GM12878 (cell line): ENCODE results near the gene SLC5A10. TPM values are rescaled to one million over a fixed set of nuclear protein-coding genes. Genes with fewer than 3 reads are reported as not detected.
A peak's percentile ranks its signal among the peaks of the same experiment; 100 is the strongest.

Experiments used
- ASH2L ChIP-seq: fragments of 300-600, 200-600 bp; sonication (generic); IDR thresholded peaks from 2 replicates; pipeline ENCODE4 v1.6.1; 2017; ENCODE audit warnings: low read depth, mild to moderate bottlenecking, borderline replicate concordance
- CBX5 ChIP-seq: sonication (generic); IDR thresholded peaks from 2 replicates; pipeline ENCODE4 v1.6.1; 2016; ENCODE audit warnings: low read depth, moderate library complexity, mild to moderate bottlenecking, inconsistent platforms
- CHD1 ChIP-seq: IDR thresholded peaks from 2 replicates; pipeline ENCODE4 v1.6.1; 2012; ENCODE audit warnings: low read depth, low read length, improper control_type of control experiment
- CREM ChIP-seq: IDR thresholded peaks from 2 replicates; pipeline ENCODE4 v1.6.1; 2014; ENCODE audit warnings: antibody characterized with exemption, low read depth
- EGR1 ChIP-seq, 2 experiments: IDR thresholded peaks; 1 replicate in 1 of 2; 2 replicates in 1 of 2; pipeline ENCODE4 v1.6.1; 2011 to 2012; ENCODE audit warnings: low read depth in 2 of 2, low read length in 2 of 2, borderline replicate concordance in 1 of 2, mild to moderate bottlenecking in 1 of 2, moderate library complexity in 1 of 2
- FOXK2 ChIP-seq: fragments of 450-650 bp; IDR thresholded peaks from 2 replicates; pipeline ENCODE4 v1.6.1; 2017; ENCODE audit warnings: mild to moderate bottlenecking, moderate library complexity
- GABPA ChIP-seq: IDR thresholded peaks from 2 replicates; pipeline ENCODE4 v1.6.1; 2014; ENCODE audit warnings: antibody characterized with exemption, low read depth, mild to moderate bottlenecking, inconsistent platforms
- GATAD2B ChIP-seq: fragments of 450-650 bp; conservative IDR thresholded peaks from 2 replicates; pipeline ENCODE4 v1.6.1; 2017; ENCODE audit warnings: low read depth, mild to moderate bottlenecking, moderate library complexity
- HDAC6 ChIP-seq: fragments of 200-600 bp; sonication (generic); IDR thresholded peaks from one replicate; pipeline ENCODE4 v1.8.0; 2017; ENCODE audit warnings: antibody characterized with exemption; ENCODE audit not compliant: unreplicated experiment
- KDM1A ChIP-seq: fragments of 200-600 bp; sonication (generic); IDR thresholded peaks from 2 replicates; pipeline ENCODE4 v1.6.1; 2016; ENCODE audit warnings: borderline replicate concordance
- MYC ChIP-seq: IDR thresholded peaks from 2 replicates; pipeline ENCODE4 v1.6.1; 2011; ENCODE audit warnings: mild to moderate bottlenecking, low read length, moderate library complexity, inconsistent platforms; ENCODE audit not compliant: insufficient read depth, insufficient replicate concordance, insufficient read length, severe bottlenecking
- PAX8 ChIP-seq: fragments of 450-650 bp; IDR thresholded peaks from 2 replicates; pipeline ENCODE4 v1.6.1; 2017; ENCODE audit warnings: mild to moderate bottlenecking, moderate library complexity
- PKNOX1 ChIP-seq: fragments of 450-650 bp; IDR thresholded peaks from 2 replicates; pipeline ENCODE4 v1.6.1; 2016; ENCODE audit warnings: mild to moderate bottlenecking
- SIX5 ChIP-seq: IDR thresholded peaks from 2 replicates; pipeline ENCODE4 v1.6.1; 2011; ENCODE audit warnings: mild to moderate bottlenecking, low read depth, low read length, moderate library complexity; ENCODE audit not compliant: severe bottlenecking
- SMAD5 ChIP-seq: IDR thresholded peaks from 2 replicates; pipeline ENCODE4 v1.6.1; 2016; ENCODE audit warnings: antibody characterized with exemption, low read depth
- TAF1 ChIP-seq: IDR thresholded peaks from 2 replicates; pipeline ENCODE4 v1.6.1; 2011; ENCODE audit warnings: mild to moderate bottlenecking, low read depth, low read length, borderline replicate concordance
- TCF12 ChIP-seq: IDR thresholded peaks from 2 replicates; pipeline ENCODE4 v1.6.1; 2011; ENCODE audit warnings: low read depth, mild to moderate bottlenecking, low read length
- WRNIP1 ChIP-seq: IDR thresholded peaks from 2 replicates; pipeline ENCODE4 v1.6.1; 2011; ENCODE audit warnings: low read depth, low read length, improper control_type of control experiment, borderline replicate concordance
- ZBTB4 ChIP-seq: fragments of 450-650 bp; formaldehyde crosslinking; IDR thresholded peaks from 2 replicates; pipeline ENCODE4 v1.4.0; 2022; ENCODE audit warnings: mild to moderate bottlenecking, moderate library complexity
- ZNF24 ChIP-seq: fragments of 450-650 bp; IDR thresholded peaks from 2 replicates; pipeline ENCODE4 v1.6.1; 2017; ENCODE audit warnings: antibody characterized with exemption, mild to moderate bottlenecking
- ZNF274 ChIP-seq: IDR thresholded peaks from one replicate; pipeline ENCODE4 v1.8.0; 2011; ENCODE audit not compliant: insufficient read length, insufficient read depth
- polyA plus RNA-seq, 11 experiments: library from polyadenylated mRNA; depleted of rRNA in 4 of 11; unstranded in 6 of 11; stranded (reverse) in 5 of 11; fragments of >200 nt; fragmentation: Nextera tagmentation in 4 of 11; fragmentation: Illumina TruSeq in 1 of 11; extraction: Ambion mirVana in 4 of 11; extraction: Trizol in 1 of 11; gene quantifications; 1 replicate in 1 of 11; 2 replicates in 10 of 11; pipeline versions ENCODE4 v1.2.1 to v1.2.3, GENCODE V29; 2011 to 2016; ENCODE audit warnings: inconsistent platforms in 2 of 11, missing spikeins in 2 of 11, low read depth in 1 of 11
- total RNA-seq, 4 experiments: library from RNA; depleted of rRNA in 3 of 4; stranded (reverse); fragments of >200 nt in 3 of 4; fragmentation: Illumina TruSeq in 1 of 4; extraction: Trizol in 1 of 4; gene quantifications; 2 replicates each; pipeline versions ENCODE4 v1.2.1 to v1.2.3, GENCODE V29; 2013 to 2021
- TF ChIP-seq, protein P1 (sequence below): fragments of 450-650 bp; conservative IDR thresholded peaks from 2 replicates; pipeline ENCODE4 v1.6.1; 2017; ENCODE audit warnings: mild to moderate bottlenecking, moderate library complexity

The SLC5A10 gene
- total and polyA plus RNA-seq, 10 of the 15 experiments (the other 5 are each of a cell fraction or from before 2014, with no cell fraction given): under 0.01 to 0.18 (median 0.07) TPM; not detected in 4

GRCh38 chr17:18920911-18921441 lies 31.0 kb upstream of the SLC5A10 start (continued):
- TF ChIP-seq ZBTB4 (no peak), ZNF24 (no peak), GABPA (no peak), PKNOX1 (peak; percentile 71; the same call in 1 of the 2 replicates), ASH2L (no peak), CBX5 (no peak), WRNIP1 (no peak), EGR1 (IDR thresholded peaks at IDR 0.05; ENCODE audit: borderline replicate concordance in 1 of 2, low read depth in 2 of 2, low read length in 2 of 2) (no peak), SIX5 (no peak), CREM (no peak), MYC (no peak), SMAD5 (no peak), TAF1 (0 out of 2 replicates have a peak, but pooled peaks have one; percentile 16), PAX8 (no peak), HDAC6 (no peak), GATAD2B (no peak), CHD1 (no peak), TCF12 (no peak), KDM1A (no peak), FOXK2 (no peak), ZNF274 (no peak)
- TF ChIP-seq, protein P1, sequence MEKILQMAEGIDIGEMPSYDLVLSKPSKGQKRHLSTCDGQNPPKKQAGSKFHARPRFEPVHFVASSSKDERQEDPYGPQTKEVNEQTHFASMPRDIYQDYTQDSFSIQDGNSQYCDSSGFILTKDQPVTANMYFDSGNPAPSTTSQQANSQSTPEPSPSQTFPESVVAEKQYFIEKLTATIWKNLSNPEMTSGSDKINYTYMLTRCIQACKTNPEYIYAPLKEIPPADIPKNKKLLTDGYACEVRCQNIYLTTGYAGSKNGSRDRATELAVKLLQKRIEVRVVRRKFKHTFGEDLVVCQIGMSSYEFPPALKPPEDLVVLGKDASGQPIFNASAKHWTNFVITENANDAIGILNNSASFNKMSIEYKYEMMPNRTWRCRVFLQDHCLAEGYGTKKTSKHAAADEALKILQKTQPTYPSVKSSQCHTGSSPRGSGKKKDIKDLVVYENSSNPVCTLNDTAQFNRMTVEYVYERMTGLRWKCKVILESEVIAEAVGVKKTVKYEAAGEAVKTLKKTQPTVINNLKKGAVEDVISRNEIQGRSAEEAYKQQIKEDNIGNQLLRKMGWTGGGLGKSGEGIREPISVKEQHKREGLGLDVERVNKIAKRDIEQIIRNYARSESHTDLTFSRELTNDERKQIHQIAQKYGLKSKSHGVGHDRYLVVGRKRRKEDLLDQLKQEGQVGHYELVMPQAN: no peak
